ENCODE results near the gene CALCB.

DNA sequence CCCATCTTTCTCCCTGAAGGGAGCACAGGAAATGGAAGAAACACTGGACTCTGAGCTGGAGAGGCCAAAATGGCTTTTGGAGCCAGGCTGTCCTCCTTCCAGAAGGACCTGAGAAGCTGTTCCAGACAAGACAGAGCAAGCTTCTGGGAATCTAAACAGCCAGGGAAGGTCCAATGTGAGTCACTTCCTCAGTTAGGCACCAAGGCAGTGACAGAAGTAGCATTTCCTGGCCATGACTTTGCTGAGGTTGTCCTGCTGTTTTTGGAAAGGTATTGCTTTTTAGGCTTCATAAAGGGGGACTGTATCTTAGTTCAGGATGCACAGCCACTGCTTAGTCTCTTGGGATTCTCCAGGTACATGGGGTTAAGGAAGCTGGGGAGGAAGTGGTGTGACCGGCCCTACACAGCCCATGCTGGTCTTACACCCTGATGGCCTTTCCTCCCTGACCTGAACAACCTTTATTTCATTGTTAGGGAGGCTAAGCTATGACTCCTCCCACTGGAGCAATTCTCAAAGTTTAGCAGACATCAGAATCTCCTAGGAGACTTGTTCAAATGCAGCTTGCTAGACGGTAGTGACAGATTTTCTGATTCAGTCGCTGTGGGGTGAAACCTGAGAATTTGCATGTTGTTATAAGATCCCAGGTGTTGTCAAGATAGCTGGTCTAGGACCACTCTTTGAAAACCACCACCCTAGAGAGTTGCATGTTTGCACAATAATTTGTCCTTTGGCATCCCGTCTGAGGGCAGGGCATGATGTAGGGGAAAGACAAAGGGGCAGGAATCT, 34.5 kb downstream of the CALCB start:
- TF ChIP-seq, protein P1, sequence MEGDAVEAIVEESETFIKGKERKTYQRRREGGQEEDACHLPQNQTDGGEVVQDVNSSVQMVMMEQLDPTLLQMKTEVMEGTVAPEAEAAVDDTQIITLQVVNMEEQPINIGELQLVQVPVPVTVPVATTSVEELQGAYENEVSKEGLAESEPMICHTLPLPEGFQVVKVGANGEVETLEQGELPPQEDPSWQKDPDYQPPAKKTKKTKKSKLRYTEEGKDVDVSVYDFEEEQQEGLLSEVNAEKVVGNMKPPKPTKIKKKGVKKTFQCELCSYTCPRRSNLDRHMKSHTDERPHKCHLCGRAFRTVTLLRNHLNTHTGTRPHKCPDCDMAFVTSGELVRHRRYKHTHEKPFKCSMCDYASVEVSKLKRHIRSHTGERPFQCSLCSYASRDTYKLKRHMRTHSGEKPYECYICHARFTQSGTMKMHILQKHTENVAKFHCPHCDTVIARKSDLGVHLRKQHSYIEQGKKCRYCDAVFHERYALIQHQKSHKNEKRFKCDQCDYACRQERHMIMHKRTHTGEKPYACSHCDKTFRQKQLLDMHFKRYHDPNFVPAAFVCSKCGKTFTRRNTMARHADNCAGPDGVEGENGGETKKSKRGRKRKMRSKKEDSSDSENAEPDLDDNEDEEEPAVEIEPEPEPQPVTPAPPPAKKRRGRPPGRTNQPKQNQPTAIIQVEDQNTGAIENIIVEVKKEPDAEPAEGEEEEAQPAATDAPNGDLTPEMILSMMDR (IDR thresholded peaks at IDR 0.05) = no peak
- TF ChIP-seq EP300 (IDR thresholded peaks at IDR 0.05) = no peak

Data from gastroesophageal sphincter (tissue), 3 donors.